Epithelial cell of proximal tubule (primary cell): Measurements from ENCODE around the gene BACH1. TPM values are rescaled to one million over a fixed set of nuclear protein-coding genes. Genes with fewer than 3 reads are reported as not detected.
"Not testable (repeated sequence)": the region's sequence is repeated elsewhere in the genome, so short reads cannot be mapped to it uniquely, and the experiment has no call there.

ENCODE experiments used
- DNase-seq: peaks from one replicate; pipeline ENCODE4 v3.0.0-alpha.2; 2011; ENCODE audit warnings: low read depth
- H3K4me3 ChIP-seq: 2 replicates; pipeline ENCODE4 v1.5.1; 2011; ENCODE audit warnings: low read depth, mild to moderate bottlenecking, low read length
- total RNA-seq: library from RNA; depleted of rRNA; stranded (reverse); fragments of >200 nt; gene quantifications from 2 replicates; pipeline ENCODE4 v1.2.3, GENCODE V29; 2015
- TF ChIP-seq, protein P1 (sequence below): conservative IDR thresholded peaks from 2 replicates; pipeline ENCODE4 v1.5.1; 2012; ENCODE audit warnings: low read depth, mild to moderate bottlenecking, low read length

BACH1 gene
- total RNA-seq, 1 donor from 2014 or later = 24.9 TPM

- TF ChIP-seq, protein P1, sequence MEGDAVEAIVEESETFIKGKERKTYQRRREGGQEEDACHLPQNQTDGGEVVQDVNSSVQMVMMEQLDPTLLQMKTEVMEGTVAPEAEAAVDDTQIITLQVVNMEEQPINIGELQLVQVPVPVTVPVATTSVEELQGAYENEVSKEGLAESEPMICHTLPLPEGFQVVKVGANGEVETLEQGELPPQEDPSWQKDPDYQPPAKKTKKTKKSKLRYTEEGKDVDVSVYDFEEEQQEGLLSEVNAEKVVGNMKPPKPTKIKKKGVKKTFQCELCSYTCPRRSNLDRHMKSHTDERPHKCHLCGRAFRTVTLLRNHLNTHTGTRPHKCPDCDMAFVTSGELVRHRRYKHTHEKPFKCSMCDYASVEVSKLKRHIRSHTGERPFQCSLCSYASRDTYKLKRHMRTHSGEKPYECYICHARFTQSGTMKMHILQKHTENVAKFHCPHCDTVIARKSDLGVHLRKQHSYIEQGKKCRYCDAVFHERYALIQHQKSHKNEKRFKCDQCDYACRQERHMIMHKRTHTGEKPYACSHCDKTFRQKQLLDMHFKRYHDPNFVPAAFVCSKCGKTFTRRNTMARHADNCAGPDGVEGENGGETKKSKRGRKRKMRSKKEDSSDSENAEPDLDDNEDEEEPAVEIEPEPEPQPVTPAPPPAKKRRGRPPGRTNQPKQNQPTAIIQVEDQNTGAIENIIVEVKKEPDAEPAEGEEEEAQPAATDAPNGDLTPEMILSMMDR = no peak
- no peak overlapping the region for H3K4me3 ChIP-seq
- DNase-seq = no peak
Observed at GRCh38 chr21:29351691-29352090, 53.0 kb downstream of the BACH1 start.

GRCh38 chr21:29355043-29355710, 56.5 kb downstream of the BACH1 start:
- H3K4me3 ChIP-seq, DNase-seq: not testable (repeated sequence)

DNA sequence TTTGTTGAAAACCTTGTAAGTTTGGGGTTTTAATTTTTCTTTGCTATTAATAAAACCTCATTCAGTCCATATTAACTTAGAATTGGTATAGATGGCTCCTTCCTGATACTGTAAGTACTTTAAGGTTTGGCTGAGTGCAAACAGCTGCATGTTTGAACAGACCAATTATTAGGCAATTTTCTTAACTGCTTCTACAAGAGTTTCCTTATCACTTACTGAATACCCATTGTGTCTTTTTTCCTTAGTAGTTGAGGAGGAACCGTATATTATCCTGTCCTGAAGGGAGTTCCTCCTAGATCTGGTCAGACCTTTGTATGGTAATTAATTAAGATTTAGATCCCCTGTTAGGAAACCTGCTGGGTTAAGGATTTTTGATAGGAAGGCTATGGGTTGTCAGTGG, 57.6 kb downstream of the BACH1 start:
- not testable (repeated sequence) for H3K4me3 ChIP-seq, DNase-seq

DNA sequence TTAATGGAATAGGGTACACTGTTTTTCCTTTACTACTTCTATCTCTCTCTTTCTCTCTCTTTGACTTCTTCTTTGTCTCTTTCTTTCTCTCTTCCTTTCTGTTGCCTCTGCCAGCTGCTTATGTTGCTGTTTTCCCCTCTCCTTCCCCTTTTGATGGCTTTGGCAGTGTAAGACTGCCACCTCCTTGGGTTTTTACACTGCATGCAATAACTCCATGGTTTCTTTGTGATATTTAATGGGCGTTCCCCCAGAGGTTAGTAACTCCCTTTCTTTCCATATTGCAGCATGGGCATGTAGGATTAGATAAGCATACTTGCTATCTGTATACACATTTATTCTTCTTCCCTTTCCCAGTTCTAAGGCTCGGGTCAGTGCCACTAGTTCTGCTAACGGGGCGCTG, 58.1 kb downstream of the BACH1 start:
- not testable (repeated sequence) for H3K4me3 ChIP-seq, DNase-seq

DNA sequence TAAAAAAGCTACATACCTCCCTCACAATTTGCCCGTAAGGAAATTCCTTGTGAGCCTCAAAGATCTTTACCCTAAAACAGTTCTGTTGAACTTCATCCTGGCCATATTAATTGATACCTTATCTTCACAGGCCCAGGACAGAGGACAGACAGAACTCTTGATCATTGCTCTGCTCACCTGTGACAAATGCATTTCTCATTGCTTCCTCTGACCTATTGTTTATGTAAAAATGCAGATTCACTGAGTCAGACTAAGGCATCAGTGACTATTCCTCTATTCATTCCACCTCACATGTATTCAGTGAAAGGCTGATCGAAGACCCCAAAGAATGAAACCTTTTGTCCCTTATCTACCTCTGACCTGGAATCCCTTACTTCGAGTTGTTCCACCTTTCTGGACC, 61.0 kb downstream of the BACH1 start:
- DNase-seq = no peak
- TF ChIP-seq, protein P1 = no peak

GRCh38 chr21:29360799-29361765, 62.4 kb downstream of the BACH1 start:
- TF ChIP-seq, protein P1 = peak; percentile 73
- DNase-seq = no peak
- H3K4me3 ChIP-seq = no peak overlapping the region

More for the DNA sequence above, 61.0 kb downstream of the BACH1 start:
- no peak overlapping the region for H3K4me3 ChIP-seq

DNA sequence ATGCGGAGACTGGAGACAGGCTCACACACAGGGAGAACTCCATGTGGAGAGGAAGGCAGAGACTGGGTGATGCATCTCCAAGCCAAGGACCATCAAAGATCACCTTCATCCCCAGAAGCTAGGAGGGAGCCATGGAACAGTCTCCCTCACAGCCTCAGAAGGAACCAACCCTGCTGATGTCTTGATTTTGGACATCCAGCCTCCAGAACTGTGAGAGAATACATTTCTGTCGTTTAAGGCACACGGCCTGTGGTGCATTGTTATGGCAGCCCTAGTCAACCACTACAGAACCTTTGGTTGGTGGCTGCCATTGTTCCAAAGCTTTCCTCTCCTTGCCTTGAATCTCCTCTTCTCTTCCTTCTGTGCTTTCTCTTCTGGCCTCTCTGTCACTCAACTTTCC, 64.0 kb downstream of the BACH1 start:
- H3K4me3 ChIP-seq = no peak overlapping the region
- TF ChIP-seq, protein P1 = no peak
- DNase-seq = no peak

- DNase-seq = no peak
- no peak overlapping the region for H3K4me3 ChIP-seq
- TF ChIP-seq, protein P1 = no peak
Observed at GRCh38 chr21:29365661-29366265, 67.0 kb downstream of the BACH1 start.
